ENCODE results near the gene TSEN34. TPM values are rescaled to one million over a fixed set of nuclear protein-coding genes. Genes with fewer than 3 reads are reported as not detected.

TSEN34 gene
- total RNA-seq, 3 donors from 2014 or later (not counting 1 experiment from before 2014, with no cell fraction given) = 11.5 to 16.7 (median 13.5) TPM

- peak in 1 of 2 donors; percentile 66 for DNase-seq
- WGBS (ENCODE audit: insufficient coverage) = 92% methylated on average over 23 of the region's 23 CpGs
- no peaks in the 10 kb centered on the region for H3K9me3 ChIP-seq (ENCODE audit: control insufficient read depth, insufficient read depth, low read length)
- Mint-ChIP-seq H3K27ac (no peak overlapping the region), H3K4me1 (no peaks in the 10 kb centered on the region), H3K9me3 (no peaks in the 10 kb centered on the region), H3K27me3 (ENCODE audit: low read depth in 2 of 2) (no peaks in the 10 kb centered on the region), H3K36me3 (no peaks in the 10 kb centered on the region), H3K4me3 (no peak overlapping the region)
- H3K4me1 ChIP-seq (ENCODE audit: control insufficient read depth, insufficient read depth, low read length) = peaks cover under 1% of the 10 kb centered on the region
- H3K27ac ChIP-seq (ENCODE audit: low read length) = no peak overlapping the region
- ATAC-seq = peak; percentile 84 to 99 (median 99)
- H3K4me3 ChIP-seq (ENCODE audit: low read length) = no peak overlapping the region
- no peaks in the 10 kb centered on the region for H3K36me3 ChIP-seq (ENCODE audit: control insufficient read depth, insufficient read depth, low read length)
- TF ChIP-seq CTCF (IDR thresholded peaks at IDR 0.05) = no peak
- intact Hi-C loops (cut with micrococcal nuclease) = no loop called here
- H3K27me3 ChIP-seq (ENCODE audit: control insufficient read depth, insufficient read depth, low read length) = no peaks in the 10 kb centered on the region
These were observed 12.4 kb upstream of the TSEN34 start for GRCh38 chr19:54178581-54179261.

DNA sequence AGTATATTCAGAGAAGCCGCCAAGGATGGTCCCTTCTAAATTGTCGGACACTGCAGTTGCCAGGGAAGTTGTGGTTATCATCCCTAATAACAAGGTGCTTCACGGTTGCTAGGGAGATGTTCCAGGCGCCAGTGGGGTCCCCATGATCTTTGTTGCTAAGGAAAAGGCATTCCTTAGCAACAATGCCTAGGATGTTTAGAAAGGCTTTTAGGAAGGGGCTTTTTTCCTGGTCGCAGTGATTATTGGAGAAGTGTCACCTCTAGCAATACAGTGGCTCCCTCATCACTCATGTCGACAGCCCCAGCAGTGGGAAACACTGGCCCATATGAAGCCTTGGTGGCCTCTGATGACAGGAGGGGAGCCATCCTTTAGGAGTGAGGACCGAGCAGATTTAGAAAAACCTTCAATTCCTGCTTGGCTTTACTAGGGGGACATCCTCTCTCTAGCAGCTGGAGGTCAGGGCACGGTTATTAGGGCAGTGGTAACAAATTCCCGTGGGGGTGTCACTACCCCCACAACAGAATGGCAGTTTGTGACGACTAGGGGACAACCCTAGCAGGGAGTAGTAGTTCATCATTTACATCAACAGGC, 11.8 kb upstream of the TSEN34 start:
- intact Hi-C loops (cut with micrococcal nuclease) = no loop called here
- H3K4me3 Mint-ChIP-seq = no peak overlapping the region
- DNase-seq = no peak
- no peak for TF ChIP-seq CTCF (IDR thresholded peaks at IDR 0.05)
- H3K4me1 Mint-ChIP-seq = no peaks in the 10 kb centered on the region
- no peak for ATAC-seq
- H3K36me3 ChIP-seq (ENCODE audit: control insufficient read depth, insufficient read depth, low read length) = no peaks in the 10 kb centered on the region
- H3K9me3 Mint-ChIP-seq = no peaks in the 10 kb centered on the region
- H3K27ac ChIP-seq (ENCODE audit: low read length) = no peak overlapping the region
- 95% methylated on average over 10 of the region's 10 CpGs for WGBS (ENCODE audit: insufficient coverage)
- no peaks in the 10 kb centered on the region for H3K36me3 Mint-ChIP-seq
- H3K9me3 ChIP-seq (ENCODE audit: control insufficient read depth, insufficient read depth, low read length) = no peaks in the 10 kb centered on the region
- no peaks in the 10 kb centered on the region for H3K27me3 ChIP-seq (ENCODE audit: control insufficient read depth, insufficient read depth, low read length)
- H3K27ac Mint-ChIP-seq = no peak overlapping the region
- no peak overlapping the region for H3K4me3 ChIP-seq (ENCODE audit: low read length)
- H3K27me3 Mint-ChIP-seq (ENCODE audit: low read depth in 2 of 2) = no peaks in the 10 kb centered on the region
- no peaks in the 10 kb centered on the region for H3K4me1 ChIP-seq (ENCODE audit: control insufficient read depth, insufficient read depth, low read length)

DNA sequence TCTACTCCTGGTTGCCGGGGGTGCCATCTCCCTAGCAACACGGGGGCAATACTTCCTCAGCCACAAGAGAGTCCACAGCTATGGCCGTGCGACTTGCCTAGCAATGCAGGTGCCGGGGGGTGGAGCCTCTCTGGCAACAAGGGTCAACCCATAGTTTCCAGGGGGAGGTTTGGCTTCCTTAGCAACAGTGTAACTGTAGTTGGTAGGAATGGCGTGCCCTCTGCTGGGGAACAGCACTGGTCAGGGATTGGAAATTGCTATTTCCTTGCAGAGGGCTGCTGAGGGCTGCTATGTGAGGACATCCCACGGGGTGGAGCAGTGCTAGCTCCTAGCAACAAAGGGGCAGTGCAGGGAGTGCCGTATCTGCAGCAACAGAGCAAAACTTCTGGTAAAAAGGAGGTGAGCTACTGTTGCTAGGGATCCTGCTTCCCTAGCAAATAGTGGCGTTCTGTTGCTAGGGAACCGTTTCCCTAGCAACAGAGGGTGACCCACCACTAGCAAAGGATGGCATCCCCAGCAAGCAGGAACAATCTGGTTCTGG, 11.1 kb upstream of the TSEN34 start:
- TF ChIP-seq CTCF (IDR thresholded peaks at IDR 0.05) = no peak
- Mint-ChIP-seq H3K9me3 (no peaks in the 10 kb centered on the region), H3K4me1 (no peaks in the 10 kb centered on the region), H3K27ac (no peak overlapping the region), H3K27me3 (ENCODE audit: low read depth in 2 of 2) (no peaks in the 10 kb centered on the region), H3K4me3 (no peak overlapping the region), H3K36me3 (no peaks in the 10 kb centered on the region)
- Histone ChIP-seq H3K36me3 (ENCODE audit: control insufficient read depth, insufficient read depth, low read length) (no peaks in the 10 kb centered on the region), H3K4me3 (ENCODE audit: low read length) (no peak overlapping the region), H3K9me3 (ENCODE audit: control insufficient read depth, insufficient read depth, low read length) (no peaks in the 10 kb centered on the region), H3K27ac (ENCODE audit: low read length) (no peak overlapping the region), H3K4me1 (ENCODE audit: control insufficient read depth, insufficient read depth, low read length) (no peaks in the 10 kb centered on the region), H3K27me3 (ENCODE audit: control insufficient read depth, insufficient read depth, low read length) (no peaks in the 10 kb centered on the region)
- intact Hi-C loops (cut with micrococcal nuclease) = no loop called here
- WGBS (ENCODE audit: insufficient coverage) = 75% methylated on average over 10 of the region's 10 CpGs
- ATAC-seq (no peak), DNase-seq (no peak)
